Measurements from ENCODE around the gene ZBED5.
"Not testable (repeated sequence)": the region's sequence is repeated elsewhere in the genome, so short reads cannot be mapped to it uniquely, and the experiment has no call there.

The ZBED5 gene

GRCh38 chr11:10892250-10892649 lies 34.4 kb upstream of the ZBED5 start:
- Histone ChIP-seq H3K36me3 (ENCODE audit: insufficient read depth, low read length) (no peaks in the 10 kb centered on the region), H3K4me1 (ENCODE audit: insufficient read depth, low read length) (peaks cover 4% of the 10 kb centered on the region), H2AFZ (ENCODE audit: low read depth, low read length) (no peak overlapping the region), H3K27me3 (ENCODE audit: insufficient read depth, low read length) (no peaks in the 10 kb centered on the region), H3K4me3 (ENCODE audit: low read length) (no peak overlapping the region), H3K9me3 (ENCODE audit: low read length) (no peaks in the 10 kb centered on the region)

- no peaks in the 10 kb centered on the region for H3K27me3 ChIP-seq (ENCODE audit: insufficient read depth, low read length)
- no peaks in the 10 kb centered on the region for H3K9me3 ChIP-seq (ENCODE audit: low read length)
These were observed 33.4 kb upstream of the ZBED5 start for GRCh38 chr11:10891151-10891720.

GRCh38 chr11:10890083-10890482 lies 32.2 kb upstream of the ZBED5 start:
- not testable (repeated sequence) for H3K9me3 ChIP-seq (ENCODE audit: low read length); H3K4me3 ChIP-seq (ENCODE audit: low read length); H3K4me1 ChIP-seq (ENCODE audit: insufficient read depth, low read length); H3K36me3 ChIP-seq (ENCODE audit: insufficient read depth, low read length); H2AFZ ChIP-seq (ENCODE audit: low read depth, low read length); H3K27me3 ChIP-seq (ENCODE audit: insufficient read depth, low read length)

More at GRCh38 chr11:10891151-10891720, 33.4 kb upstream of the ZBED5 start:
- H2AFZ ChIP-seq (ENCODE audit: low read depth, low read length), result no peak overlapping the region
- peaks cover 4% of the 10 kb centered on the region for H3K4me1 ChIP-seq (ENCODE audit: insufficient read depth, low read length)
- H3K36me3 ChIP-seq (ENCODE audit: insufficient read depth, low read length), result no peaks in the 10 kb centered on the region
- no peak overlapping the region for H3K4me3 ChIP-seq (ENCODE audit: low read length)

GRCh38 chr11:10887307-10887706 lies 29.5 kb upstream of the ZBED5 start:
- no peak overlapping the region for H2AFZ ChIP-seq (ENCODE audit: low read depth, low read length)

GRCh38 chr11:10886652-10887250 lies 28.9 kb upstream of the ZBED5 start:
- no peaks in the 10 kb centered on the region for H3K27me3 ChIP-seq (ENCODE audit: insufficient read depth, low read length)
- H3K36me3 ChIP-seq (ENCODE audit: insufficient read depth, low read length), result no peaks in the 10 kb centered on the region
- H3K4me3 ChIP-seq (ENCODE audit: low read length), result no peak overlapping the region
- no peak overlapping the region for H2AFZ ChIP-seq (ENCODE audit: low read depth, low read length)
- no peaks in the 10 kb centered on the region for H3K9me3 ChIP-seq (ENCODE audit: low read length)
- peaks cover 1% of the 10 kb centered on the region for H3K4me1 ChIP-seq (ENCODE audit: insufficient read depth, low read length)

More at GRCh38 chr11:10887307-10887706, 29.5 kb upstream of the ZBED5 start:
- Histone ChIP-seq H3K36me3 (ENCODE audit: insufficient read depth, low read length) (no peaks in the 10 kb centered on the region), H3K27me3 (ENCODE audit: insufficient read depth, low read length) (no peaks in the 10 kb centered on the region), H3K4me3 (ENCODE audit: low read length) (no peak overlapping the region), H3K9me3 (ENCODE audit: low read length) (no peaks in the 10 kb centered on the region), H3K4me1 (ENCODE audit: insufficient read depth, low read length) (peaks cover 1% of the 10 kb centered on the region)

GRCh38 chr11:10885703-10886363 lies 28.0 kb upstream of the ZBED5 start:
- Histone ChIP-seq H3K36me3 (ENCODE audit: insufficient read depth, low read length) (no peaks in the 10 kb centered on the region), H3K4me1 (ENCODE audit: insufficient read depth, low read length) (peaks cover 1% of the 10 kb centered on the region), H3K27me3 (ENCODE audit: insufficient read depth, low read length) (no peaks in the 10 kb centered on the region), H2AFZ (ENCODE audit: low read depth, low read length) (no peak overlapping the region), H3K9me3 (ENCODE audit: low read length) (no peaks in the 10 kb centered on the region), H3K4me3 (ENCODE audit: low read length) (no peak overlapping the region)

- H2AFZ ChIP-seq (ENCODE audit: low read depth, low read length); H3K4me1 ChIP-seq (ENCODE audit: insufficient read depth, low read length): not testable (repeated sequence)
These were observed 26.4 kb upstream of the ZBED5 start for GRCh38 chr11:10884292-10884691.

GRCh38 chr11:10881892-10882291 lies 24.0 kb upstream of the ZBED5 start:
- Histone ChIP-seq H3K4me1 (ENCODE audit: insufficient read depth, low read length) (peaks cover 4% of the 10 kb centered on the region), H2AFZ (ENCODE audit: low read depth, low read length) (no peak overlapping the region)

More at GRCh38 chr11:10884292-10884691, 26.4 kb upstream of the ZBED5 start:
- H3K36me3 ChIP-seq (ENCODE audit: insufficient read depth, low read length); H3K9me3 ChIP-seq (ENCODE audit: low read length); H3K4me3 ChIP-seq (ENCODE audit: low read length); H3K27me3 ChIP-seq (ENCODE audit: insufficient read depth, low read length): not testable (repeated sequence)

GRCh38 chr11:10878408-10879214 lies 20.8 kb upstream of the ZBED5 start:
- Histone ChIP-seq H3K4me3 (ENCODE audit: low read length) (no peak overlapping the region), H3K36me3 (ENCODE audit: insufficient read depth, low read length) (no peaks in the 10 kb centered on the region), H2AFZ (ENCODE audit: low read depth, low read length) (no peak overlapping the region), H3K9me3 (ENCODE audit: low read length) (no peaks in the 10 kb centered on the region), H3K4me1 (ENCODE audit: insufficient read depth, low read length) (peaks cover 7% of the 10 kb centered on the region), H3K27me3 (ENCODE audit: insufficient read depth, low read length) (no peaks in the 10 kb centered on the region)

More at GRCh38 chr11:10881892-10882291, 24.0 kb upstream of the ZBED5 start:
- H3K36me3 ChIP-seq (ENCODE audit: insufficient read depth, low read length), result no peaks in the 10 kb centered on the region
- H3K27me3 ChIP-seq (ENCODE audit: insufficient read depth, low read length), result no peaks in the 10 kb centered on the region
- no peak overlapping the region for H3K4me3 ChIP-seq (ENCODE audit: low read length)
- H3K9me3 ChIP-seq (ENCODE audit: low read length), result no peaks in the 10 kb centered on the region

GRCh38 chr11:10876158-10876557 lies 18.3 kb upstream of the ZBED5 start:
- H3K4me3 ChIP-seq (ENCODE audit: low read length), result no peak overlapping the region
- no peaks in the 10 kb centered on the region for H3K27me3 ChIP-seq (ENCODE audit: insufficient read depth, low read length)
- H2AFZ ChIP-seq (ENCODE audit: low read depth, low read length), result no peak overlapping the region
- peaks cover 7% of the 10 kb centered on the region for H3K4me1 ChIP-seq (ENCODE audit: insufficient read depth, low read length)
- H3K9me3 ChIP-seq (ENCODE audit: low read length), result peaks cover 3% of the 10 kb centered on the region
- no peaks in the 10 kb centered on the region for H3K36me3 ChIP-seq (ENCODE audit: insufficient read depth, low read length)

- Histone ChIP-seq H3K9me3 (ENCODE audit: low read length) (peaks cover 3% of the 10 kb centered on the region), H2AFZ (ENCODE audit: low read depth, low read length) (no peak overlapping the region), H3K4me3 (ENCODE audit: low read length) (no peak overlapping the region)
These were observed 17.7 kb upstream of the ZBED5 start for GRCh38 chr11:10875430-10876021.

GRCh38 chr11:10872097-10872496 lies 14.2 kb upstream of the ZBED5 start:
- Histone ChIP-seq H3K9me3 (ENCODE audit: low read length) (peaks cover 3% of the 10 kb centered on the region), H3K4me1 (ENCODE audit: insufficient read depth, low read length) (peaks cover 7% of the 10 kb centered on the region), H3K4me3 (ENCODE audit: low read length) (no peak overlapping the region), H3K36me3 (ENCODE audit: insufficient read depth, low read length) (no peaks in the 10 kb centered on the region), H2AFZ (ENCODE audit: low read depth, low read length) (no peak overlapping the region), H3K27me3 (ENCODE audit: insufficient read depth, low read length) (no peaks in the 10 kb centered on the region)

More at GRCh38 chr11:10875430-10876021, 17.7 kb upstream of the ZBED5 start:
- Histone ChIP-seq H3K4me1 (ENCODE audit: insufficient read depth, low read length) (peaks cover 7% of the 10 kb centered on the region), H3K27me3 (ENCODE audit: insufficient read depth, low read length) (no peaks in the 10 kb centered on the region), H3K36me3 (ENCODE audit: insufficient read depth, low read length) (no peaks in the 10 kb centered on the region)

All from neuron (in vitro differentiated cells).